HL-60 (cell line): ENCODE measurements around the gene TMEM131L.

Source experiments
- GABPA ChIP-seq: IDR thresholded peaks from 2 replicates; pipeline ENCODE4 v1.6.1; 2012; ENCODE audit warnings: low read depth
- SPI1 ChIP-seq: IDR thresholded peaks from 2 replicates; pipeline ENCODE4 v1.6.1; 2012; ENCODE audit warnings: low read depth, mild to moderate bottlenecking, borderline replicate concordance
- TF ChIP-seq, protein P1 (sequence below): IDR thresholded peaks from 2 replicates; pipeline ENCODE4 v1.6.1; 2012; ENCODE audit warnings: low read depth; ENCODE audit not compliant: insufficient replicate concordance
- TF ChIP-seq, protein P2 (sequence below): IDR thresholded peaks from one replicate; pipeline ENCODE4 v1.5.1; 2011; ENCODE audit warnings: low read length, control low read depth, inconsistent platforms; ENCODE audit not compliant: insufficient read depth

DNA sequence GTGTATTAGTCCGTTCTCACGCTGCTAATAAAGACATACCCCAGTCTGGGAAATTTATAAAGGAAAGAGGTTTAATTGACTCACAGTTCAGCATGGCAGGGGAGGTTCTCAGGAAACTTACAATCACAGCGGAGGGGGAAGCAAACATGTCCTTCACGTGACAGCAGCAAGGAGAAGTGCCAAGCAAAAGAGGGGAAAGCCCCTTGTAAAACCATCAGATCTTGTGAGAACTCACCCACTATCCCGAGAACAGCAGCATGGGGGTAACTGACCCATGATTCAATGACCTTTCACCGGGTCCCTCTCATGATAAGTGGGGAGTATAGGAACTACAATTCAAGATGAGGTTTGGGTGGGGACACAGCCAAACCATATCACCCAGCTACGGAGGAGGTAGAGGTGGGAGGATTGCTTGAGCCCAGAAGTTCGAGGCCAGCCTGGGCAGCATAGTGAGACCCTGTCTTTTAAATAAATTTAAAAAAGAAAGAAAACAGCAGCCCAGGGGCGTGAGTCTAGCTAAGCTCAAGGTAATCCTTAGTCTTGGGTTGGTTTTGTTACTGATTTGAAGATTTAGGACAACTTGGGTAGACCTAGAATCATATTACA, 46.4 kb upstream of the TMEM131L start:
- TF ChIP-seq, protein P1, sequence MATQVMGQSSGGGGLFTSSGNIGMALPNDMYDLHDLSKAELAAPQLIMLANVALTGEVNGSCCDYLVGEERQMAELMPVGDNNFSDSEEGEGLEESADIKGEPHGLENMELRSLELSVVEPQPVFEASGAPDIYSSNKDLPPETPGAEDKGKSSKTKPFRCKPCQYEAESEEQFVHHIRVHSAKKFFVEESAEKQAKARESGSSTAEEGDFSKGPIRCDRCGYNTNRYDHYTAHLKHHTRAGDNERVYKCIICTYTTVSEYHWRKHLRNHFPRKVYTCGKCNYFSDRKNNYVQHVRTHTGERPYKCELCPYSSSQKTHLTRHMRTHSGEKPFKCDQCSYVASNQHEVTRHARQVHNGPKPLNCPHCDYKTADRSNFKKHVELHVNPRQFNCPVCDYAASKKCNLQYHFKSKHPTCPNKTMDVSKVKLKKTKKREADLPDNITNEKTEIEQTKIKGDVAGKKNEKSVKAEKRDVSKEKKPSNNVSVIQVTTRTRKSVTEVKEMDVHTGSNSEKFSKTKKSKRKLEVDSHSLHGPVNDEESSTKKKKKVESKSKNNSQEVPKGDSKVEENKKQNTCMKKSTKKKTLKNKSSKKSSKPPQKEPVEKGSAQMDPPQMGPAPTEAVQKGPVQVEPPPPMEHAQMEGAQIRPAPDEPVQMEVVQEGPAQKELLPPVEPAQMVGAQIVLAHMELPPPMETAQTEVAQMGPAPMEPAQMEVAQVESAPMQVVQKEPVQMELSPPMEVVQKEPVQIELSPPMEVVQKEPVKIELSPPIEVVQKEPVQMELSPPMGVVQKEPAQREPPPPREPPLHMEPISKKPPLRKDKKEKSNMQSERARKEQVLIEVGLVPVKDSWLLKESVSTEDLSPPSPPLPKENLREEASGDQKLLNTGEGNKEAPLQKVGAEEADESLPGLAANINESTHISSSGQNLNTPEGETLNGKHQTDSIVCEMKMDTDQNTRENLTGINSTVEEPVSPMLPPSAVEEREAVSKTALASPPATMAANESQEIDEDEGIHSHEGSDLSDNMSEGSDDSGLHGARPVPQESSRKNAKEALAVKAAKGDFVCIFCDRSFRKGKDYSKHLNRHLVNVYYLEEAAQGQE: no peak
- TF ChIP-seq, protein P2, sequence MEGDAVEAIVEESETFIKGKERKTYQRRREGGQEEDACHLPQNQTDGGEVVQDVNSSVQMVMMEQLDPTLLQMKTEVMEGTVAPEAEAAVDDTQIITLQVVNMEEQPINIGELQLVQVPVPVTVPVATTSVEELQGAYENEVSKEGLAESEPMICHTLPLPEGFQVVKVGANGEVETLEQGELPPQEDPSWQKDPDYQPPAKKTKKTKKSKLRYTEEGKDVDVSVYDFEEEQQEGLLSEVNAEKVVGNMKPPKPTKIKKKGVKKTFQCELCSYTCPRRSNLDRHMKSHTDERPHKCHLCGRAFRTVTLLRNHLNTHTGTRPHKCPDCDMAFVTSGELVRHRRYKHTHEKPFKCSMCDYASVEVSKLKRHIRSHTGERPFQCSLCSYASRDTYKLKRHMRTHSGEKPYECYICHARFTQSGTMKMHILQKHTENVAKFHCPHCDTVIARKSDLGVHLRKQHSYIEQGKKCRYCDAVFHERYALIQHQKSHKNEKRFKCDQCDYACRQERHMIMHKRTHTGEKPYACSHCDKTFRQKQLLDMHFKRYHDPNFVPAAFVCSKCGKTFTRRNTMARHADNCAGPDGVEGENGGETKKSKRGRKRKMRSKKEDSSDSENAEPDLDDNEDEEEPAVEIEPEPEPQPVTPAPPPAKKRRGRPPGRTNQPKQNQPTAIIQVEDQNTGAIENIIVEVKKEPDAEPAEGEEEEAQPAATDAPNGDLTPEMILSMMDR: no peak
- TF ChIP-seq GABPA (no peak), SPI1 (no peak)
